Activated CD8-positive, alpha-beta memory T cell treated with anti-CD3 and anti-CD28 coated beads, Interleukin-2, amount 50 U/mL, for 24 hours (primary cell): ENCODE data around the gene MAST2.
"Not testable (repeated sequence)": the region's sequence is repeated elsewhere in the genome, so short reads cannot be mapped to it uniquely, and the experiment has no call there.

Source experiments
- DNase-seq: peaks from one replicate; pipeline ENCODE4 v3.0.0-alpha.2; 2020; ENCODE audit errors: extremely low read depth

MAST2 gene

DNA sequence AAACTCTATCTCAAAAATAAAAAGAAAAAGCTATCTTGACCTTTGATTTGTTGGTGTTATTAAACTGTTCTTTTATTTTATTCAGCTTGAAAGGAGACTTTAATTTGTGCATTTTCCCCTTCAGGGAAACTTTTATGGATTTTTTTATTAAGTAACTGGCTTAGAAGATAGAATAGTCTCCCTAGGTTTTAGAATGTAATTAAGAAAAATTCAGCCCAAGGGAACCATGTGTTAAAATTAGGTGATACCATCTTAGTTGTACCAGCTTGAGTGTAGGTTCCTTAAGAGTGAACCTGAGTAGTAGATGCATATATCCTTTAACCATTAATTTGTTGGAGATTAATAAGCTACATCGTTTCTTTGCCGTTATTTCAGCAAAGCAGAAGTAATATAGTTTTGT lies 11.4 kb downstream of the MAST2 start:
- no peak for DNase-seq

GRCh38 chr1:45815667-45816458 lies 12.5 kb downstream of the MAST2 start:
- no peak for DNase-seq

DNA sequence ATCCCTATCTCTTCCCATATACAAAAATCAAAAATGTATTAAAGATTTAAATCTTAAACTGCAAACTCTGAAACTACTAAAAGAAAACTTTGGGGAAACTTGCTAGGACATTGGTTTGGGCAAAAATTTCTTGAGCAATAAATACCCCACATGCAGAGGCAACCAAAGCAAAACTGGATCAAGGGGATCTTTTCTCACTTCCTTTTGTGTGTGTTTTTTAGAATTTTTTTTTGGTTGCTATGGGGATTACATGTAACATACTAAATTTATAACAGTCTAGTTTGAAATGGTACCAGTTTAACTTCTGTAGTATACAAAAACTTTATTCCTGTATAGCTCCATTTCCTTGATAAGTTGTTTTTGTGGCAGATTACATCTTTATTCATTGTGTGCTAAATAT lies 16.8 kb downstream of the MAST2 start:
- no peak for DNase-seq

- no peak for DNase-seq
These were observed 17.4 kb downstream of the MAST2 start for GRCh38 chr1:45820788-45821187.

DNA sequence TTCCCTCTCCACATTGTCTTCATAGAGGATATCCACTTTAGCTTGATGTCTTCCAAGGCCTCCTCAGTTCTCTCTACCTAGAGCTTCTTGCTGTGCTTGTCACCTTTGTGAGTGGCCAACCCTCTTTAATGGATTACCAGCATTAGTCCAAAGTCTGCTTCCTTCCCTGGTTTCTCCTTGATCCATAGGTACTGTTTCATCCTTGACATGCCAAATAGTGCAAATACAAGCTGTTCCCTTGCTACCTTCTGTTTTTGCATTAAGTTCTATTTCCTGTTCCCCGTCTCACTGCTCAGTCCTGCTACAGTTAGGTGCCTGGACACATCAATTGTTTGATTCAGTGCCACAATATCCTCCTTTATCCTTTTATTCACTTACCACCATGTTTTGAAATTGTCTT lies 19.2 kb downstream of the MAST2 start:
- DNase-seq = no peak

DNA sequence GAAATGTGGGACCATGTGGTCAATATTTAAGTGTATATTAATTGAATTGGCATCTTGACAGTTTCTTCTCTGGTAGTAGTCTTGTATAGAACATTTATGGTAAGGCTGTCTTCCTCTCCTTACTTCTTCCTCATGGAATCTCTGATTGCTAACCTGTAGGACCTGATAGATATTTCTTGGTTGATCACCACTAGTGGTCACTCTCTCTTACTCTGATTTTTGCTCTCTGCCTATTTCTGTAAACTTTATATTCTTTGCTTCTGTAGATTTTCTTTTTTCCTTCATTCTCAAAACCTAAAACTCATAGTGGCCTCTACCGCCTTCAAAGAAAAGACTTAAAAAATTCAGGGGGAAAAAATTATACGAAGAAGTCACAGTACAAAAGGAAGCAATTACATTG lies 21.2 kb downstream of the MAST2 start:
- no peak for DNase-seq

- DNase-seq = no peak
These were observed 23.8 kb downstream of the MAST2 start for GRCh38 chr1:45827256-45827655.

GRCh38 chr1:45828841-45829240 lies 25.4 kb downstream of the MAST2 start:
- DNase-seq = no peak

GRCh38 chr1:45833361-45833760 lies 29.9 kb downstream of the MAST2 start:
- no peak for DNase-seq

DNA sequence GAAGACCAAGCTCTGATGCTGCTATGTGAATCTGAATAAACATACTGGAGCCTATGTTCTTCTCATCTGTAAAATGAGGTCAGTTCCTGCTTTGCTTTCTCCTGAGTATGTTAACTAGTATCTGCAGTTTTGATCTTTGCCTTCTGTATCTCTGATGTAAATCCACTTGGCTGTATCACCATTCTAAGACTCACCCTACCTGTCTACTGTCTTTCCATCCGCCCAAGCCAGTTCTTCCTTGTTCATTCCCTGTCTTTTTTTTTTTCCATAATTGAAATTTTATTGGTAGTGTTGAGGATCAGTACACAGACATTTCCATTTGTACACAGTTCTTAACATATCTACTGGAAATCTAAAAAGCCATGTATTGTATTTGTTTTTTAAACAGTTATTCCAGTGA lies 31.3 kb downstream of the MAST2 start:
- no peak for DNase-seq

DNA sequence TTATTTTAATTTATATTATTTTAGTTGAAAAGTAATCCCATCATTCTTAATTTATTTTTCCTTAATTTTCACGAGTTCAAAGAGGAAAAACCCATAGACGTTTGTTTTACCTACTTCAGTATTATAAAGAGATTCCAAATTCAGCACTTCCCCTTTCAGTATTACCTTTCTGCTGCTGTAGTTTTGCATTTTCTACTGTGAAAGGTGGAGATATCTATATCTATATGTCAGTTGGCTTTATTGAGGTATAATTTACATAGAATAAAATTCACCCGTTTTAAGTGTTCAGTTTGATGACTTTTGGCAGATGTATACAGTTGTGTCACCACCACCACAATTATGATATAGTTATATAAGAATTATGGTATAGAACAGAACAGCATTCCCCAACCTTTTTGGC lies 33.0 kb downstream of the MAST2 start:
- DNase-seq = no peak

- DNase-seq = not testable (repeated sequence)
These were observed 33.4 kb downstream of the MAST2 start for GRCh38 chr1:45836861-45837260.

GRCh38 chr1:45838322-45838721 lies 34.9 kb downstream of the MAST2 start:
- not testable (repeated sequence) for DNase-seq

DNA sequence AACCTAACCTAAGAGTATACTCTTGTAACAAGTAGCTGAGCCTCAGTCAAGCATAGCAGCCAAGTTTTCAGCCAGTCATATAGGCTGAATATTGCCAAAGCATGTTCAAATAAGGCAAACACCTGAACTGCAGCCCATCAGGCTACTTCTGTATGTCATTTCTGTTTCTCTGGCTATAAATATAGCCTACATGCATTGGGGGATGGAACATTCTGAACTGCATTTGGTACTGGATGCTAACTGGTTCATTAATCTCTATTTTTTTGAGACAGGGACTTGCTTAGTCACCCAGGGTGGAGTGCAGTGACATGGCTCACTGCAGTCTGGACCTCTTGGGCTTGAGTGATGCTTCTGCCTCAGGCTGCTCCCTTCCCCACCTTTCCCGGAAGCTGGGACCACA lies 37.3 kb downstream of the MAST2 start:
- DNase-seq = no peak

GRCh38 chr1:45842786-45843185 lies 39.4 kb downstream of the MAST2 start:
- DNase-seq = no peak

DNA sequence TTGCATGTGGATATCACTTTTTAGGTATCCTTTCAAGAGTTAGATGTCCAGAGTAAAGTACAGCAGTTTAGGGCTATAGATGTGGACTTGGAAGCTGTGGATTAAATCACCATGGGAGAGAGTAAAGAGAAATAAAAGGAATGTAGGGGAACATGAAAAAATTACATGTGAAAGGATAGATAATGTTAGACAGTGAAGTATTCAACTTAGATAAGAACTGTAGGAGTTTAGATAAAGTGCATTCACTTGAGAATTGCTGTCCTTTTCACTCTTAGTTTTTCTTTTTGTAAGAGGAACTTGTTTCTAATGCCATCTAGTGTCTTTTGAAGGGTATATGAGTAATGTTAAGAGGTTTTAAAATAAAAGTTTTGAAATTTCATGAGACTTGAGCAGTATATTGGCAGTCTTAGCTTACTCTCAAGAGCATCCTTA lies 40.1 kb downstream of the MAST2 start:
- no peak for DNase-seq

DNA sequence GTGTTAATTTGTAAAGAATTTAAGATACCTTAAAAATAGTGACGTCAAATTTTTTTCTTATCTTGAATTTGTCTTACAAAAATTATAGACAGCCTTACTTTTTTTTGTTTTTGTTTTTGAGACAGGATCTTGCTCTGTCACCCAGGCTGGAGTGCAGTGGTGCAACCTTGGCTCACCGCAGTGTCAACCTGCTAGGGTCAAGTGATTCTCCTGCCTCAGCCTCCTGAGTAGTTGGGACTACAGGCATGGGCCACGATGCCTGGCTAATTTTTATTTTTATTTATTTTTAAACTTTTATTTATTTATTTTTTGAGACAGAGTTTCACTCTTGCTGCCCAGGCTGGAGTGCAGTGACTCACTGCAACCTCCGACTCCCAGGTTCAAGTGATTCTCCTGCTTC lies 40.6 kb downstream of the MAST2 start:
- not testable (repeated sequence) for DNase-seq

GRCh38 chr1:45846931-45847330 lies 43.5 kb downstream of the MAST2 start:
- no peak for DNase-seq

DNA sequence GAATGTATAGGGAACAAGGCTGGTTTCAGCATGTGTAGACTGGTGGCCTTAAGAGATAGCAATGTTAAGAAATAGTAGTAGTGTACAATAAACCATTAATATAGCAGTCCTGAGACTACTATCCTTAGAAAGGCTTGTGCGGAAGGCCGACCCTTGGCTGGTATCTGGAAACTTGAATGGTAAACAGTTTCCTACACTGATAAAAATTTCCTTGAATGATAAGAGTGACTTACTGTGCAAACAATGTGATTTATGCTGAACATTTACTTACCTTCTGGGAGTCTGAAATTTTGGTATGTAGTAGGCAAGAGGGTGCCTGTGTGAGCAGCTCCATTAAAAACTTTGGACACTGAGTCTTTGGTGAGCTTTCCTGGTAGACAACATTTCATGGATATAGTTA lies 44.7 kb downstream of the MAST2 start:
- no peak for DNase-seq

DNA sequence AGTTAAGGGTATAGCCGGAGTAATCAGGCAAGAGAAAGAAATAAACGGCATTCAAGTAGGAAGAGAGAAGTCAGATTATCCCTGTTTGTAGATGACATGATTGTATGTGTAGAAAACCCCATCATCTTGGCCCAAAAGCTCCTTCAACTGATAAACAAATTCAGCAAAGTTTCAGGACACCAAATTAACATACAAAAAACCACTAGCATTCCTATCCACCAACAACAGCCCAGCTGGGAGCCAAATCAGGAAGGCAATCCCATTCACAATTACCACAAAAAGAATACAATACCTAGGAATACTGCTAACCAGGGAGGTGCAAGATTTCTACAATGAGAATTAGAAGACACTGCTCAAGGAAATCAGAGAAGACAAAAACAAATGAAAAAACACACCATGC lies 45.3 kb downstream of the MAST2 start:
- DNase-seq = no peak

- no peak for DNase-seq
These were observed 46.6 kb downstream of the MAST2 start for GRCh38 chr1:45850017-45850416.

GRCh38 chr1:45854724-45855123 lies 51.3 kb downstream of the MAST2 start:
- no peak for DNase-seq

- no peak for DNase-seq
These were observed 53.8 kb downstream of the MAST2 start for GRCh38 chr1:45857101-45857700.
